Right atrium auricular region (tissue), 2 donors: ENCODE results near the gene FHIT. TPM values are rescaled to one million over a fixed set of nuclear protein-coding genes. Genes with fewer than 3 reads are reported as not detected.

Experiments
- DNase-seq: peaks from one replicate; pipeline ENCODE4 v3.0.0-alpha.2; 2019; ENCODE audit warnings: low spot score
- H3K27ac ChIP-seq, 2 donors: fragments of 200-600 bp; sonication (generic); 1 replicate in 1 of 2; 2 replicates in 1 of 2; pipeline ENCODE4 v1.5.1; 2016 to 2019
- H3K27me3 ChIP-seq, 2 donors: fragments of 200-600 bp; sonication (generic); one replicate each; pipeline versions ENCODE4 v1.5.1 to v1.6.0; 2017 to 2019
- H3K36me3 ChIP-seq: fragments of 200-600 bp; sonication (generic); one replicate; pipeline ENCODE4 v1.5.1; 2016
- H3K4me1 ChIP-seq, 2 donors: fragments of 200-600 bp; sonication (generic); one replicate each; pipeline versions ENCODE4 v1.5.1 to v1.6.0; 2017 to 2019
- H3K4me3 ChIP-seq, 2 donors: fragments of 200-600 bp; sonication (generic); 1 replicate in 1 of 2; 2 replicates in 1 of 2; pipeline ENCODE4 v1.5.1; 2017 to 2019; ENCODE audit warnings: mild to moderate bottlenecking in 1 of 2, moderate library complexity in 1 of 2
- H3K9me3 ChIP-seq, 2 donors: fragments of 200-600 bp; sonication (generic); one replicate each; pipeline ENCODE4 v1.5.1; 2019
- CTCF ChIP-seq, 2 donors: fragments of 200-600 bp; sonication (generic); IDR thresholded peaks; one replicate each; pipeline ENCODE4 v1.5.1; 2019; ENCODE audit warnings: antibody characterized with exemption in 2 of 2
- total RNA-seq, 2 donors: library from RNA; depleted of rRNA; stranded (reverse); fragments of >200 nt; gene quantifications; one replicate each; pipeline ENCODE4 v1.1.0, GENCODE V29; 2016

The FHIT gene
- total RNA-seq, 2 donors from 2014 or later: 10.4 to 11.0 TPM

- no peak for TF ChIP-seq CTCF (IDR thresholded peaks at IDR 0.05)
- Histone ChIP-seq H3K4me3 (no peak overlapping the region), H3K9me3 (no peaks in the 10 kb centered on the region), H3K4me1 (no peaks in the 10 kb centered on the region), H3K27me3 (no peaks in the 10 kb centered on the region), H3K27ac (no peak overlapping the region), H3K36me3 (no peaks in the 10 kb centered on the region)
- DNase-seq: no peak
Measured at GRCh38 chr3:60096403-60096802, 1154.8 kb downstream of the FHIT start.

- H3K27ac ChIP-seq: no peak overlapping the region
- H3K27me3 ChIP-seq: no peaks in the 10 kb centered on the region
- no peaks in the 10 kb centered on the region for H3K36me3 ChIP-seq
- no peaks in the 10 kb centered on the region for H3K9me3 ChIP-seq
- H3K4me1 ChIP-seq: no peaks in the 10 kb centered on the region
- TF ChIP-seq CTCF (IDR thresholded peaks at IDR 0.05): no peak
- H3K4me3 ChIP-seq: no peak overlapping the region
- no peak for DNase-seq
Measured at GRCh38 chr3:60095930-60096329, 1155.3 kb downstream of the FHIT start.

GRCh38 chr3:60095516-60095915, 1155.7 kb downstream of the FHIT start:
- H3K27ac ChIP-seq: no peak overlapping the region
- H3K36me3 ChIP-seq: no peaks in the 10 kb centered on the region
- no peaks in the 10 kb centered on the region for H3K4me1 ChIP-seq
- DNase-seq: no peak
- H3K4me3 ChIP-seq: no peak overlapping the region
- H3K9me3 ChIP-seq: no peaks in the 10 kb centered on the region
- no peak for TF ChIP-seq CTCF (IDR thresholded peaks at IDR 0.05)
- H3K27me3 ChIP-seq: no peaks in the 10 kb centered on the region

GRCh38 chr3:60094392-60094947, 1156.8 kb downstream of the FHIT start:
- DNase-seq: no peak
- Histone ChIP-seq H3K9me3 (no peaks in the 10 kb centered on the region), H3K4me1 (no peaks in the 10 kb centered on the region)

GRCh38 chr3:60090548-60090947, 1160.7 kb downstream of the FHIT start:
- Histone ChIP-seq H3K9me3 (no peaks in the 10 kb centered on the region), H3K27ac (no peak overlapping the region), H3K4me1 (no peaks in the 10 kb centered on the region), H3K27me3 (no peaks in the 10 kb centered on the region), H3K4me3 (no peak overlapping the region), H3K36me3 (no peaks in the 10 kb centered on the region)
- DNase-seq: no peak
- TF ChIP-seq CTCF (IDR thresholded peaks at IDR 0.05): no peak

More at GRCh38 chr3:60094392-60094947, 1156.8 kb downstream of the FHIT start:
- Histone ChIP-seq H3K4me3 (no peak overlapping the region), H3K36me3 (no peaks in the 10 kb centered on the region), H3K27ac (no peak overlapping the region), H3K27me3 (no peaks in the 10 kb centered on the region)
- no peak for TF ChIP-seq CTCF (IDR thresholded peaks at IDR 0.05)

- DNase-seq: no peak
- Histone ChIP-seq H3K27ac (no peak overlapping the region), H3K4me1 (no peaks in the 10 kb centered on the region), H3K4me3 (no peak overlapping the region), H3K9me3 (no peaks in the 10 kb centered on the region), H3K36me3 (no peaks in the 10 kb centered on the region), H3K27me3 (no peaks in the 10 kb centered on the region)
- no peak for TF ChIP-seq CTCF (IDR thresholded peaks at IDR 0.05)
Measured at GRCh38 chr3:60086811-60087210, 1164.4 kb downstream of the FHIT start.
